WTC11 (cell line): ENCODE results near the gene LIN9. TPM values are rescaled to one million over a fixed set of nuclear protein-coding genes. Genes with fewer than 3 reads are reported as not detected.

Experiments
- ATAC-seq: fragments of 200-7000 bp; cut with Tn5 transposase; 2 replicates; pipeline ENCODE4 v1.10.0; 2021; ENCODE audit warnings: mild to moderate bottlenecking, moderate library complexity
- CTCF ChIA-PET: fragments of 300-600 bp; sonication (Branson Sonifier 250); formaldehyde crosslinking; loops from one replicate; lab custom pipeline; 2021; ENCODE audit warnings: antibody characterized with exemption; lab: Charles Lee
- POLR2A ChIA-PET: fragments of 350-600 bp; sonication (Branson Sonifier 250); formaldehyde crosslinking; loops from one replicate; lab custom pipeline; 2021; ENCODE audit warnings: antibody characterized with exemption; lab: Charles Lee
- DNase-seq: peaks from one replicate; pipeline ENCODE4 v3.0.0; 2021; ENCODE audit warnings: low spot score
- H3K27ac Mint-ChIP-seq: 2 replicates; pipeline ENCODE4 v1.8.0; 2021; ENCODE audit warnings: mixed read lengths
- H3K27me3 Mint-ChIP-seq: 2 replicates; pipeline ENCODE4 v1.8.0; 2021; ENCODE audit warnings: low read depth, mild to moderate bottlenecking, moderate library complexity, mixed read lengths
- H3K36me3 Mint-ChIP-seq: 2 replicates; pipeline ENCODE4 v1.8.0; 2021; ENCODE audit warnings: mixed read lengths
- H3K4me1 Mint-ChIP-seq: 2 replicates; pipeline ENCODE4 v1.8.0; 2022; ENCODE audit warnings: mixed read lengths
- H3K4me3 Mint-ChIP-seq: 2 replicates; pipeline ENCODE4 v1.8.0; 2021; ENCODE audit warnings: mild to moderate bottlenecking, moderate library complexity, mixed read lengths
- H3K9me3 Mint-ChIP-seq: 2 replicates; pipeline ENCODE4 v1.8.0; 2021; ENCODE audit warnings: mixed read lengths
- E2F5 ChIP-seq: sonication (generic); formaldehyde crosslinking; IDR thresholded peaks from 2 replicates; pipeline ENCODE4 v1.8.1; 2022; ENCODE audit warnings: mild to moderate bottlenecking, moderate library complexity, missing genetic modification reagents
- ESRRA ChIP-seq: sonication (generic); formaldehyde crosslinking; IDR thresholded peaks from 2 replicates; pipeline ENCODE4 v1.8.1; 2022; ENCODE audit warnings: mild to moderate bottlenecking, missing genetic modification reagents, borderline replicate concordance
- FOXK1 ChIP-seq: sonication (generic); formaldehyde crosslinking; IDR thresholded peaks from 2 replicates; pipeline ENCODE4 v1.8.0; 2022; ENCODE audit warnings: mild to moderate bottlenecking, moderate library complexity, missing genetic modification reagents
- JUN ChIP-seq: sonication (generic); formaldehyde crosslinking; IDR thresholded peaks from 2 replicates; pipeline ENCODE4 v1.8.0; 2023; ENCODE audit warnings: mild to moderate bottlenecking, missing genetic modification reagents
- PRDM15 ChIP-seq: sonication (generic); formaldehyde crosslinking; IDR thresholded peaks from 2 replicates; pipeline ENCODE4 v1.8.0; 2022; ENCODE audit warnings: missing genetic modification reagents
- PRRX2 ChIP-seq: fragments of 250-450 bp; sonication (Bioruptor Pico); IDR thresholded peaks from 2 replicates; pipeline ENCODE4 v1.8.0; 2021; ENCODE audit warnings: mild to moderate bottlenecking
- SMAD3 ChIP-seq: sonication (generic); formaldehyde crosslinking; IDR thresholded peaks from 2 replicates; pipeline ENCODE4 v1.8.0; 2022; ENCODE audit warnings: missing genetic modification reagents, mild to moderate bottlenecking, borderline replicate concordance
- SOX15 ChIP-seq: fragments of 250-450 bp; sonication (Bioruptor Pico); IDR thresholded peaks from 2 replicates; pipeline ENCODE4 v1.9.0; 2021; ENCODE audit warnings: mild to moderate bottlenecking
- TEAD4 ChIP-seq: sonication (generic); formaldehyde crosslinking; IDR thresholded peaks from 2 replicates; pipeline ENCODE4 v1.8.0; 2022; ENCODE audit warnings: mild to moderate bottlenecking, missing genetic modification reagents
- ZBTB21 ChIP-seq: sonication (generic); formaldehyde crosslinking; IDR thresholded peaks from 2 replicates; pipeline ENCODE4 v1.8.1; 2023; ENCODE audit warnings: mild to moderate bottlenecking, missing genetic modification reagents, borderline replicate concordance
- ZNF121 ChIP-seq: sonication (generic); formaldehyde crosslinking; IDR thresholded peaks from 2 replicates; pipeline ENCODE4 v1.8.0; 2023; ENCODE audit warnings: missing genetic modification reagents
- ZNF138 ChIP-seq: sonication (generic); formaldehyde crosslinking; conservative IDR thresholded peaks from 2 replicates; pipeline ENCODE4 v1.8.1; 2022; ENCODE audit warnings: mild to moderate bottlenecking, moderate library complexity, missing genetic modification reagents
- ZNF219 ChIP-seq: sonication (generic); formaldehyde crosslinking; IDR thresholded peaks from 2 replicates; pipeline ENCODE4 v1.8.0; 2023; ENCODE audit warnings: missing genetic modification reagents, mild to moderate bottlenecking, borderline replicate concordance
- ZNF317 ChIP-seq: sonication (generic); formaldehyde crosslinking; IDR thresholded peaks from 2 replicates; pipeline ENCODE4 v1.8.1; 2023; ENCODE audit warnings: low read depth, mild to moderate bottlenecking, moderate library complexity, missing genetic modification reagents, borderline replicate concordance
- ZNF416 ChIP-seq: fragments of 250-450 bp; sonication (Bioruptor Pico); IDR thresholded peaks from 2 replicates; pipeline ENCODE4 v1.9.0; 2021; ENCODE audit warnings: mild to moderate bottlenecking, inconsistent platforms
- ZNF671 ChIP-seq: fragments of 250-450 bp; sonication (Bioruptor Pico); IDR thresholded peaks from 2 replicates; pipeline ENCODE4 v1.8.0; 2021; ENCODE audit warnings: mild to moderate bottlenecking
- total RNA-seq: library from RNA; stranded (reverse); gene quantifications from 3 replicates; pipeline ENCODE4 v1.2.3, GENCODE V29; 2021
- TF ChIP-seq, protein P1 (sequence below): sonication (generic); formaldehyde crosslinking; IDR thresholded peaks from 2 replicates; pipeline ENCODE4 v1.8.0; 2022; ENCODE audit warnings: mild to moderate bottlenecking, missing genetic modification reagents
- TF ChIP-seq, protein P2 (sequence below): fragments of 250-450 bp; sonication (Bioruptor Pico); conservative IDR thresholded peaks from 2 replicates; pipeline ENCODE4 v1.9.0; 2021; ENCODE audit warnings: mild to moderate bottlenecking
- TF ChIP-seq, protein P3 (sequence below): sonication (generic); formaldehyde crosslinking; IDR thresholded peaks from 2 replicates; pipeline ENCODE4 v1.8.1; 2022; ENCODE audit warnings: low read depth, missing genetic modification reagents, borderline replicate concordance

LIN9 gene
- total RNA-seq, 1 experiment from 2014 or later, result 15.7 TPM

DNA sequence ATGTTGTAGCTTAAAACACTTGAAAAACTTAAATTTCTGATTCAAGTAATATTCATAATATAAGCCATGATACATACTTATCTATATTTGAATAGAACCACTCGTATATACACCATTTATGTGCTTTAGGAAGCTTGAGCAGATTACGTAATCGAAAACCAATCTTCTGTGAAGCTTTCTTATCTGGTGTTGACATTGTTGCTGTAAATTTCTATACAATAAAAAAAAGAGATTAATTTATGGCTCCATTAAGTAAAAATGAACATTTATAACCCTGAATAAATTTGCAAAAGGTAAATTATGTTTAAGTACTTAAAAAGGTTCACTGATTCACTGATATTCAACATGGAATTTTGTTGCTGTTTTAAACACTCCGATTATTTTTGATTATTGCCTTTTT is 21.4 kb downstream of the LIN9 start (continued):
- TF ChIP-seq FOXK1 (no peak), PRRX2 (no peak), ZBTB21 (CRISPR knock-in tag) (no peak), JUN (CRISPR knock-in tag) (no peak), TEAD4 (CRISPR knock-in tag) (no peak), ESRRA (CRISPR knock-in tag) (no peak), ZNF121 (CRISPR knock-in tag) (no peak), SOX15 (CRISPR knock-in tag) (no peak), ZNF671 (CRISPR knock-in tag) (no peak)
- TF ChIP-seq, protein P1, sequence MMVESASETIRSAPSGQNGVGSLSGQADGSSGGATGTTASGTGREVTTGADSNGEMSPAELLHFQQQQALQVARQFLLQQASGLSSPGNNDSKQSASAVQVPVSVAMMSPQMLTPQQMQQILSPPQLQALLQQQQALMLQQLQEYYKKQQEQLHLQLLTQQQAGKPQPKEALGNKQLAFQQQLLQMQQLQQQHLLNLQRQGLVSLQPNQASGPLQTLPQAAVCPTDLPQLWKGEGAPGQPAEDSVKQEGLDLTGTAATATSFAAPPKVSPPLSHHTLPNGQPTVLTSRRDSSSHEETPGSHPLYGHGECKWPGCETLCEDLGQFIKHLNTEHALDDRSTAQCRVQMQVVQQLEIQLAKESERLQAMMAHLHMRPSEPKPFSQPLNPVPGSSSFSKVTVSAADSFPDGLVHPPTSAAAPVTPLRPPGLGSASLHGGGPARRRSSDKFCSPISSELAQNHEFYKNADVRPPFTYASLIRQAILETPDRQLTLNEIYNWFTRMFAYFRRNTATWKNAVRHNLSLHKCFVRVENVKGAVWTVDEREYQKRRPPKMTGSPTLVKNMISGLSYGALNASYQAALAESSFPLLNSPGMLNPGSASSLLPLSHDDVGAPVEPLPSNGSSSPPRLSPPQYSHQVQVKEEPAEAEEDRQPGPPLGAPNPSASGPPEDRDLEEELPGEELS, result no peak

DNA sequence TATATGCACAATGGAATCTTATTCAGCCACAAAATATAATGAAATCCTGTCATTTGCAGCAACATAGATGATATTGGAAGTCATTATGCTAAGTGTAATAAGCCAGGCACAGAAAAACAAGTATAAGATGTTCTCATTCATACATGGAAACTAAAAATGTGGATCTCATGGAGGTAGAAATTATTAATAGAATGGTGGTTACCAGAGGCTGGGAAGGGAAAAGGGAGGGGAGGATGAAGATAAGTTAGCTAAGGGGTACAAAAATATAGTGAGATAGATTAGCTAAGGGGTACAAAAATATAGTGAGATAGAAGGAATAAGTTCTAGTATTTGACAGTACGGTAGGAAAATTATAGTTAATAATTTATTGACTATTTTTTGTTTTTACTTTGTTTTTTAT is 27.9 kb downstream of the LIN9 start:
- no peak for ATAC-seq
- Mint-ChIP-seq H3K27me3 (no peaks in the 10 kb centered on the region), H3K9me3 (no peaks in the 10 kb centered on the region), H3K36me3 (peaks cover 28% of the 10 kb centered on the region), H3K27ac (no peak overlapping the region), H3K4me1 (no peaks in the 10 kb centered on the region), H3K4me3 (no peak overlapping the region)
- CTCF ChIA-PET, result no interaction called here
- DNase-seq, result no peak
- POLR2A ChIA-PET, result no interaction called here
- TF ChIP-seq E2F5 (no peak), ZNF416 (CRISPR knock-in tag) (no peak), ZNF317 (no peak), FOXK1 (no peak), PRDM15 (CRISPR knock-in tag) (no peak), JUN (CRISPR knock-in tag) (no peak), SMAD3 (CRISPR knock-in tag) (no peak), ZNF138 (no peak), ZNF219 (CRISPR knock-in tag) (no peak)
- TF ChIP-seq, protein P2, sequence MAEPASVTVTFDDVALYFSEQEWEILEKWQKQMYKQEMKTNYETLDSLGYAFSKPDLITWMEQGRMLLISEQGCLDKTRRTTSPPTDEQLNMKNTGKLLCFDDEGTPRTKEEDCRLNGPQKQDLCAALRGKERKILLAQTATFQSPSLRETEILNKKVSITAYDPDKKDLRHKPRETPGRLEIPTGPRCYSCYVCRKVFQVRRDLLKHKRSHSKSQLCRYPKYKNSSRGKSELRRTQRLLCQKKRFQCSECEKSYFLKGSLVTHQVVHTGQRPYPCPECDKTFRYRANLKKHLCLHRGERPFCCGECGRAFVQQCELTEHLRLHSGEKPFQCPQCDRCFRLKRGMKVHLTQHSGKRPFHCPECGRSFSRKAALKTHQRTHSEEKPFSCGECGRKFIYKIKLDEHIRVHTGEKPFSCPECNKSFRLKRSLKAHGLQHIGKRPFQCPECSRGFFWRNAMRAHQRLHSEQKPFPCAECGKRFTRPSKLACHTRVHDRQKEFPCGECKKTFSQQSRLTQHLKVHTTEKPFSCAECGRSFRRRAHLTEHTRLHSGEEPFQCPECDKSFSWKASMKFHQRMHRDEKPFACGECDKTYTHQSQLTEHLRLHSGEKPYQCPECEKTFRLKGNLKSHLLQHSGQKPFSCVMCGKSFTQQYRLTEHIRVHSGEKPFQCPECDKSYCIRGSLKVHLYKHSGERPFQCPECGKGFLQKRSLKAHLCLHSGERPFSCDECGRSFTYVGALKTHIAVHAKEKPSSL (CRISPR knock-in tag), result no peak
- TF ChIP-seq, protein P3, sequence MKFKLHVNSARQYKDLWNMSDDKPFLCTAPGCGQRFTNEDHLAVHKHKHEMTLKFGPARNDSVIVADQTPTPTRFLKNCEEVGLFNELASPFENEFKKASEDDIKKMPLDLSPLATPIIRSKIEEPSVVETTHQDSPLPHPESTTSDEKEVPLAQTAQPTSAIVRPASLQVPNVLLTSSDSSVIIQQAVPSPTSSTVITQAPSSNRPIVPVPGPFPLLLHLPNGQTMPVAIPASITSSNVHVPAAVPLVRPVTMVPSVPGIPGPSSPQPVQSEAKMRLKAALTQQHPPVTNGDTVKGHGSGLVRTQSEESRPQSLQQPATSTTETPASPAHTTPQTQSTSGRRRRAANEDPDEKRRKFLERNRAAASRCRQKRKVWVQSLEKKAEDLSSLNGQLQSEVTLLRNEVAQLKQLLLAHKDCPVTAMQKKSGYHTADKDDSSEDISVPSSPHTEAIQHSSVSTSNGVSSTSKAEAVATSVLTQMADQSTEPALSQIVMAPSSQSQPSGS (CRISPR knock-in tag), result no peak
